Breast epithelium (tissue), 3 donors: ENCODE measurements around the gene HELZ2.

ENCODE experiments used
- POLR2A ChIP-seq: fragments of 450-650 bp; IDR thresholded peaks from one replicate; pipeline ENCODE4 v1.6.1; 2016; ENCODE audit warnings: antibody characterized with exemption, mild to moderate bottlenecking, moderate library complexity
- POLR2AphosphoS5 ChIP-seq, 3 donors: sonication (generic); formaldehyde crosslinking; IDR thresholded peaks; one replicate each; pipeline ENCODE4 v1.6.1; 2017; ENCODE audit warnings: antibody characterized with exemption in 3 of 3
- TF ChIP-seq, protein P1 (sequence below), 3 donors: fragments of 450-650 bp; IDR thresholded peaks; one replicate each; pipeline ENCODE4 v1.5.1; 2016 to 2017; ENCODE audit warnings: antibody characterized with exemption in 3 of 3, mild to moderate bottlenecking in 3 of 3, moderate library complexity in 3 of 3

DNA sequence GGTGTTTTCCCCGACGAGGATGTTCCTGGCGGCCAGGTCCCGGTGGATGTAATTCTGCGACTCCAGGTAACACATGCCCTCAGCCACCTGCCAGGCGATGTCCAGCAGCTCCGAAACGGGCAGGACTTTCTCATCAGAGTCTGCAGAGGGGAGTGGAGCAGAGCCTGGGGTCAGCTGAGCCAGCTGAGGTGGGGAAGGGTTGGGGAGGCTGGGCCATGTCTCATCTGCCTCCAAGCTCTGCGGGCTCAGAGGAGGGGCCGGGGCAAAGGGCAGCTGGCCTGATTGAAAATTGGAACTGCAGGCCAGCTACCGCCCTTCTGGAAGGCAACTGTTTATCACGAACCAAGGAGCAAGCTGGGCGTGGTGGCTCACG, 43.3 kb downstream of the HELZ2 start:
- TF ChIP-seq POLR2A (no peak), POLR2AphosphoS5 (IDR thresholded peaks at IDR 0.05) (no peak)
- TF ChIP-seq, protein P1, sequence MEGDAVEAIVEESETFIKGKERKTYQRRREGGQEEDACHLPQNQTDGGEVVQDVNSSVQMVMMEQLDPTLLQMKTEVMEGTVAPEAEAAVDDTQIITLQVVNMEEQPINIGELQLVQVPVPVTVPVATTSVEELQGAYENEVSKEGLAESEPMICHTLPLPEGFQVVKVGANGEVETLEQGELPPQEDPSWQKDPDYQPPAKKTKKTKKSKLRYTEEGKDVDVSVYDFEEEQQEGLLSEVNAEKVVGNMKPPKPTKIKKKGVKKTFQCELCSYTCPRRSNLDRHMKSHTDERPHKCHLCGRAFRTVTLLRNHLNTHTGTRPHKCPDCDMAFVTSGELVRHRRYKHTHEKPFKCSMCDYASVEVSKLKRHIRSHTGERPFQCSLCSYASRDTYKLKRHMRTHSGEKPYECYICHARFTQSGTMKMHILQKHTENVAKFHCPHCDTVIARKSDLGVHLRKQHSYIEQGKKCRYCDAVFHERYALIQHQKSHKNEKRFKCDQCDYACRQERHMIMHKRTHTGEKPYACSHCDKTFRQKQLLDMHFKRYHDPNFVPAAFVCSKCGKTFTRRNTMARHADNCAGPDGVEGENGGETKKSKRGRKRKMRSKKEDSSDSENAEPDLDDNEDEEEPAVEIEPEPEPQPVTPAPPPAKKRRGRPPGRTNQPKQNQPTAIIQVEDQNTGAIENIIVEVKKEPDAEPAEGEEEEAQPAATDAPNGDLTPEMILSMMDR (IDR thresholded peaks at IDR 0.05): no peak
